GM18873 (cell line): ENCODE data around the gene UCHL3.
"Not testable (repeated sequence)": the region's sequence is repeated elsewhere in the genome, so short reads cannot be mapped to it uniquely, and the experiment has no call there.

ENCODE experiments used
- ATAC-seq: cut with Tn5 transposase; IDR thresholded peaks from one replicate; pipeline ENCODE4 v1.9.1; 2021; ENCODE audit warnings: mild to moderate bottlenecking, moderate library complexity, moderate number of reproducible peaks; ENCODE audit not compliant: unreplicated experiment, low FRiP score

Gene UCHL3

DNA sequence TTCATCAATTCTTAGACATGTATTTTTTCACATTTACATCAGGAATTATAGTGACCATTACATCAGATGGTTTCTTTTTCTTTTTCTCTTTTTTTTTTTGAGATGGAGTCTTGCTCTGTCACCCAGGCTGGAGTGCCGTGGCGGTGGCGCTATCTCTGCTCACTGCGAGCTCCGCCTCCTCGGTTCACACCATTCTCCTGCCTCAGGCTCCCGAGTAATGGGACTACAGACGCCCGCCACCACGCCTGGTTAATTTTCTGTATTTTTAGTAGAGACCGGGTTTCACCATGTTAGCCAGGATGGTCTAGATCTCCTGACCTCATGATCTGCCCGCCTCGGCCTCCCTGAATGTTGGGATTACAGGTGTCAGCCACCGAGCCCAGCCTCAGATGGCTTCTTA, 4.2 kb upstream of the UCHL3 start:
- ATAC-seq: not testable (repeated sequence)

- no peak for ATAC-seq
Measured at GRCh38 chr13:75547917-75548316, 1.7 kb upstream of the UCHL3 start.

GRCh38 chr13:75550159-75550567, 572 bp downstream of the UCHL3 start:
- ATAC-seq: no peak

GRCh38 chr13:75554464-75554863, 4.9 kb downstream of the UCHL3 start:
- ATAC-seq: no peak

DNA sequence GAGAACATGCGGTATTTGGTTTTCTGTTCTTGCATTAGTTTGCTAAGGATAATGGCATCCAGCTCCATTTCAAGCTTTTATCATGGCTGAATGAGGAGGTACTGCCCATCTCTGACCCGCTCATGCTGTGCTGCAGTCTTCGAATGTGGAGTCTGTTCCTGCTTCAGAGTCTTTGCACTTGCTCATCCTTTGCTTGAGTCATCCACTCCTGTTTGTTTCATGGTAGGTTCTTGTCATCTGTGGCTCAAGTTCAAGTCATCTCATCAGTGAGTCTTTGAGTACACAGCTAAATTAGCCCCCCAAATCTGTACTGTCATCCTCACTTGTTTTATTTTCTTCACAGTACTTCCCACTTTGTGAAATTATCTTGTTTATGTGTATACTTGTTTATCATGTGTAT, 5.4 kb downstream of the UCHL3 start:
- ATAC-seq: no peak

GRCh38 chr13:75555836-75556235, 6.2 kb downstream of the UCHL3 start:
- no peak for ATAC-seq

GRCh38 chr13:75556961-75557360, 7.4 kb downstream of the UCHL3 start:
- ATAC-seq: no peak

- ATAC-seq: no peak
Measured at GRCh38 chr13:75558145-75558840, 8.7 kb downstream of the UCHL3 start.

- no peak for ATAC-seq
Measured at GRCh38 chr13:75566658-75567057, 17.1 kb downstream of the UCHL3 start.

GRCh38 chr13:75569576-75569975, 20.0 kb downstream of the UCHL3 start:
- ATAC-seq: no peak

- no peak for ATAC-seq
Measured at GRCh38 chr13:75579529-75579928, 29.9 kb downstream of the UCHL3 start.

DNA sequence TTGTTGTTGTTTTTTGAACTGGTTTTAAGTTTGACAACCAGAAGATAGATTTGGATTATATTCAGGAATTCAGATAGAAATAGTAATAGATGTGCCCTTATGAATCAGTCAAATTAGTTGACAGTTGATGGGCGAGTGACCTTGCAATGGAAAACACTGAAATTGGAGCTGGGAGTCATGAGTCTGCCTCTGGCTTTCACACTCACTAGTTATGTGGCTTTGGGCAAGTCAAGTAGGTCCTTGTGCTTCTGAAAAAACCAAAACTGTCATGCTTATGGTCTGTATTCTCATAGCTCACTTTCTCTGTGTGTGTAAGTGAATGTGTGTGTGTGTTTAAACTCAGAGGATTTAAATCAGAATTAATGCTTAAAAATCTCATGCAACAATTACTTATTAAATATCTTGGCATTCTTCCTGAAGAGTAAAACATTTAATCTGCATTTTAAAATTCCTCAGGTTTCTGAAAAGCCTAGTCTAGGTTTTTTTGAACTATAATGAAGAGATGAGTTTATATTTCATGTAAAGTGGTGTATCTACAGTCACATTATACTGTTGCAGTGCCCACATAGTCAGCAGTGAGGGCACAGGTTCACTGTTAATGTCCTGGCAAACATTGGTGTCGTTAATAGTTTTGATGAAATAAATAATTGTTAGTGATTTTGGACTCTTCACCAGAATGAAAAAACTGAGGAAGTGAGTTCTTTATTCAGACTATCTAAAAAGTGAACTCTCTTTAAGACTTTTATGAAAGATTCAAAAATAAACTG, 32.5 kb downstream of the UCHL3 start:
- ATAC-seq: no peak

GRCh38 chr13:75583091-75583490, 33.5 kb downstream of the UCHL3 start:
- ATAC-seq: no peak

GRCh38 chr13:75585153-75585552, 35.6 kb downstream of the UCHL3 start:
- ATAC-seq: no peak

- ATAC-seq: no peak
Measured at GRCh38 chr13:75587679-75588078, 38.1 kb downstream of the UCHL3 start.

DNA sequence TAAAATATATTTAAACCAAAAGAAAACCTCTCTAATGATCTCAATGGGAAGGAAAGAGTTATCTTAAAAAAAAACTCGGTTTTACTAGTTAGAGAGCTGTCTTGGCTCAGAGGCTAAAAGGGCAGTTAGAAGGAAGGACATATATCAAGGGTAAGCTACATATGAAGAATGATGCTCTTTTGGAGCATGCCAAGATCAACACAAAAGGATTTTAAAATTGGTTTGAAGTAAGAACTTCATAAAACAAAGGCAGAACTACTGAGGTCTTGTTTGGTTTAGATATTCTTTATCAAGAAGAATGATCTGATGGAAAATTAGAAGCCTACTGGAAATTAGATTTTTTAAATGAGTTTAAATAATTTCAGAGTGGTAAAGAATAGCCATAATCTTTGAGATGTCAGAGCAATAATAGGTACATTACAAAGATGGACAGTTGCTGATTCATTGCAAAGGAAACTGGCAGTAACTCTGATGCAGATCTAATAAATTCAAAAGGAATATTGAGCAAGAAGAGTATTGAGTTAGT, 47.1 kb downstream of the UCHL3 start:
- ATAC-seq: no peak

GRCh38 chr13:75600371-75600770, 50.8 kb downstream of the UCHL3 start:
- no peak for ATAC-seq

DNA sequence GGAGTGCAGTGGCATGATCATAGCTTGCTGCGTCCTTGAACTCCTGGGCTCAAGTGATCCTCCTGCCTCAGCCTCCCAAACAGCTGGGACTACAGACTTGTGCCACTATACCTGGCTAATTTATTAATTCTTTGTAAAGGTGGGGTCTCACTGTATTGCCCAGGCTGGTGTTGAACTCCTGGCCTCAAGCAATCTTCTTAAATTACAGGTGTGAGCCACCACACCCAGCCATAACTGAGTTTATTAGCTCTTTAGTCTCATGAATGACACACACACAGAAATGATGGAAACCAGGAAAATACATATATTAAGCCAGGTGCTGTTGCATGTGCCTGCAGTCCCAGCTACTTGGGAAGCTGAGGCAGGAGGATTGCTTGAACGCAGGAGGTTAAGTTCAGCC, 53.4 kb downstream of the UCHL3 start:
- ATAC-seq: no peak

DNA sequence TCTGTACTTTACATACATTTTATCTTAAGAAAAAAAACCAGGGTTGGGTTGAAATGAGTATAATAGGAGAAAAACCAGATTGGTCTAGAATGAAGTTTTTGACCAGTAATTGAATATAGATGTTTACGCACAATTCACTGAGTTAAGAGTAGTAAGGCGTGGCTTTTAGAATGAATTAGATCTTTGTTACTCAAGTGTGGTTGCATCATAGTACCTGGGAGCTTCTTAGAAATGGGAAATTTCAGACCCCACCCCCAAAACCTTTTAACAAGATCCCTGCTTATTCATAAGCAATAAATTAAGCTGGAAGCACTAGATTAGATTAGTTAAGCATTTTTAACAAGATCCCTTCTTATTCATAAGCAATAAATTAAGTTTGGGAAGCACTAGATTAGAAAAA, 57.9 kb downstream of the UCHL3 start:
- ATAC-seq: no peak

DNA sequence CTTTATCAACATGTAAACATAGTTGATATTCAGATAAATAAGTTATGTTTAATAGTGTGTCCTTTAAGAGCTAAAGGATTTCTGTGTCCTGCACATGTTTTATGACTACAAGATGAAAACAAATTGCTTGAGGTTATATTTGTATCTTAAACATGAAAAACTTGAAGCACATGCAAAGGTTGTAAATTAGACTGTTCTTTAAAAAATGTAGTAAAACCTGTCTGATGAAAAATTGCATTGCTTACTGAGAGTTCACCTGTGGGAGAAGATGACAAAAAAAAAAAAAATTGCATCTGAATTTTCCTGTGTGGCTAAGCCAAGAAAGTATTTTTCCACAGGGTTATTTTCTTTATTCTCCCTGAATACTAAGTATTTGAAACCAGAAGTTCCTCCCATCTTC, 60.9 kb downstream of the UCHL3 start:
- no peak for ATAC-seq

DNA sequence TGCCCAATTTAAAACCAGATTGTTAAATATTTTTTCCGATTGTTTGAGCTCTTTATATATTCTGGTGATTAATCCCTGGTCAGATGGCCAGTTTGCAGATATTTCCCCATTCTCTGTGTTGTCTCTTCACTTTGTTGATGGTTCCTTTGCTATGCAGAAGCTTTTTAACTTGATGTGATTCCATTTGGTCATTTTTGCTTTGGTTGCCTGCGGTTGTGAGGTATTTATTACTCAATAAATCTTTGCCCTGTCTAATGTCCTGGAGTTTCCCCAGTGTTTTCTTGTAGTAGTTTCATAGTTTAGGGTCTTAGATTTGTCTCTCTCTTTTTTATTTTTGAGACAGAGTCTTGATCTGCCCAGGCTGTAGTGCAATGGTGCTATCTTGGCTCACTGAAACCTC, 62.8 kb downstream of the UCHL3 start:
- ATAC-seq: no peak

DNA sequence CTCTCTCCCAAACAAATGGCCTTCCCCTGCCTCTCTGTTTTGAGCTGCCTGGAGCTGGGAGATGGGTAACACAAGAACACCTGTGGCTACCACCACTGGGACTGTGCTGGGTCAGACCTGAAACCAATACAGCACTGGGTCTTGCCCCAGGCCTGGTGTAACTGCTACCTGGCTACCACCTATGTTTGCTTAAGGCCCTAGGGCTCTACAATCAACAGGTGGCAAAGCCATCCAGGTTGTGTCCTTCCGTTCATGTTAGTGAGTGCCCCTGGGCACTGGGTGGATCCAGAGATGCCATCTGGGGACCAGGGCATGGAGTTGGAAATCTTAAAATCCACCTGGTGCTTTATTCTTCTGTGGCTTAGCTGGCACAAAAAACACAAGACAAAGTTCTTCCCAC, 67.6 kb downstream of the UCHL3 start:
- no peak for ATAC-seq
